ENCODE data around the gene NUDT22.
"Not testable (repeated sequence)": the region's sequence is repeated elsewhere in the genome, so short reads cannot be mapped to it uniquely, and the experiment has no call there.

The NUDT22 gene

GRCh38 chr11:64245401-64245796, 19.3 kb downstream of the NUDT22 start:
- DNase-seq, result peak in 1 of 4 experiments; percentile 26

- DNase-seq, result peak; percentile 29 to 57 (median 44)
Observed at GRCh38 chr11:64245797-64246620, 19.9 kb downstream of the NUDT22 start.

GRCh38 chr11:64246621-64246870, 20.5 kb downstream of the NUDT22 start:
- DNase-seq, result not testable (repeated sequence)

GRCh38 chr11:64246871-64247728, 21.0 kb downstream of the NUDT22 start, which contains the start of gene PPP1R14B:
PPP1R14B (minus strand) TSS chr11:64246943; CDS start chr11:64246673, 270 bp downstream.
- DNase-seq, result peak; percentile 44 to 67 (median 52)

- no peak for DNase-seq
Observed at GRCh38 chr11:64247729-64248531, 21.9 kb downstream of the NUDT22 start.

- DNase-seq, result no peak
Observed at GRCh38 chr11:64248578-64248977, 22.5 kb downstream of the NUDT22 start.

- DNase-seq, result no peak
Observed at GRCh38 chr11:64249038-64249437, 23.0 kb downstream of the NUDT22 start.

GRCh38 chr11:64249563-64250414, 23.7 kb downstream of the NUDT22 start:
- DNase-seq, result no peak

- DNase-seq, result no peak
Observed at GRCh38 chr11:64250415-64251015, 24.4 kb downstream of the NUDT22 start.

- DNase-seq, result peak; percentile 29 to 63 (median 42)
Observed at GRCh38 chr11:64251016-64251752, 25.1 kb downstream of the NUDT22 start, which contains the start of gene PLCB3. PLCB3 (plus strand) TSS chr11:64251530; CDS start chr11:64251650, 120 bp downstream.

GRCh38 chr11:64251753-64252002, 25.6 kb downstream of the NUDT22 start:
- no peak for DNase-seq

- DNase-seq, result no peak
Observed at GRCh38 chr11:64252003-64252872, 26.2 kb downstream of the NUDT22 start.

- DNase-seq, result no peak
Observed at GRCh38 chr11:64253043-64253442, 27.0 kb downstream of the NUDT22 start.

- DNase-seq, result no peak
Observed at GRCh38 chr11:64253481-64253880, 27.4 kb downstream of the NUDT22 start.

GRCh38 chr11:64254326-64254725, 28.3 kb downstream of the NUDT22 start:
- no peak for DNase-seq

- no peak for DNase-seq
Observed at GRCh38 chr11:64255135-64256128, 29.4 kb downstream of the NUDT22 start.

GRCh38 chr11:64256300-64256699, 30.2 kb downstream of the NUDT22 start:
- DNase-seq, result no peak

- no peak for DNase-seq
Observed at GRCh38 chr11:64258356-64258755, 32.3 kb downstream of the NUDT22 start.

All from activated naive CD4-positive, alpha-beta T cell (primary cell).